HepG2 (cell line): Measurements from ENCODE around the gene BLOC1S4. TPM values are rescaled to one million over a fixed set of nuclear protein-coding genes. Genes with fewer than 3 reads are reported as not detected.

Experiments used
- ARID2 ChIP-seq: sonication (generic); formaldehyde crosslinking; IDR thresholded peaks from 2 replicates; pipeline ENCODE4 v1.8.1; 2022; ENCODE audit warnings: mild to moderate bottlenecking, missing genetic modification reagents, borderline replicate concordance
- CREB3 ChIP-seq: sonication (generic); formaldehyde crosslinking; IDR thresholded peaks from 2 replicates; pipeline ENCODE4 v1.5.0; 2020; ENCODE audit warnings: missing genetic modification reagents
- CREM ChIP-seq, 2 experiments: sonication (generic) in 1 of 2; formaldehyde crosslinking in 1 of 2; IDR thresholded peaks; 2 replicates each; pipeline versions ENCODE4 v1.4.0 to v1.6.1; 2016 to 2020; ENCODE audit warnings: antibody characterized with exemption in 1 of 2, mild to moderate bottlenecking in 1 of 2, missing genetic modification reagents in 1 of 2
- FOXP1 ChIP-seq, 2 experiments: fragments of 450-650 bp in 1 of 2; IDR thresholded peaks; 2 replicates each; pipeline ENCODE4 v1.6.1; 2017 to 2018; ENCODE audit warnings: antibody characterized with exemption in 1 of 2
- GLI4 ChIP-seq: sonication (generic); formaldehyde crosslinking; IDR thresholded peaks from 2 replicates; pipeline ENCODE4 v1.5.1; 2020; ENCODE audit warnings: missing genetic modification reagents, mild to moderate bottlenecking, moderate library complexity, borderline replicate concordance
- HMGXB4 ChIP-seq, 2 experiments: sonication (generic) in 1 of 2; formaldehyde crosslinking in 1 of 2; IDR thresholded peaks; 2 replicates each; pipeline versions ENCODE4 v1.4.0 to v1.6.1; 2018 to 2020; ENCODE audit warnings: missing genetic modification reagents in 2 of 2, borderline replicate concordance in 1 of 2, low read depth in 1 of 2, mild to moderate bottlenecking in 1 of 2, missing biosample characterization in 1 of 2
- JUN ChIP-seq: sonication (generic); formaldehyde crosslinking; IDR thresholded peaks from 2 replicates; pipeline ENCODE4 v1.4.0; 2020; ENCODE audit warnings: mild to moderate bottlenecking, missing genetic modification reagents
- NR1H2 ChIP-seq: sonication (generic); formaldehyde crosslinking; IDR thresholded peaks from 2 replicates; pipeline ENCODE4 v1.8.1; 2022; ENCODE audit warnings: low read depth, missing genetic modification reagents, borderline replicate concordance
- RFX5 ChIP-seq: IDR thresholded peaks from 2 replicates; pipeline ENCODE4 v1.6.1; 2011; ENCODE audit warnings: low read depth, low read length, improper control_type of control experiment
- SMAD9 ChIP-seq: sonication (generic); formaldehyde crosslinking; IDR thresholded peaks from 2 replicates; pipeline ENCODE4 v1.5.1; 2020; ENCODE audit warnings: mild to moderate bottlenecking, missing genetic modification reagents
- TOPORS ChIP-seq: sonication (generic); formaldehyde crosslinking; IDR thresholded peaks from 2 replicates; pipeline ENCODE4 v1.8.0; 2023; ENCODE audit warnings: mild to moderate bottlenecking, missing genetic modification reagents
- TSC22D2 ChIP-seq: sonication (generic); formaldehyde crosslinking; IDR thresholded peaks from 2 replicates; pipeline ENCODE4 v1.5.1; 2020; ENCODE audit warnings: missing genetic modification reagents, mild to moderate bottlenecking, borderline replicate concordance
- ZBTB46 ChIP-seq: sonication (generic); formaldehyde crosslinking; IDR thresholded peaks from 2 replicates; pipeline ENCODE4 v1.4.0; 2020; ENCODE audit warnings: mild to moderate bottlenecking, missing genetic modification reagents, borderline replicate concordance
- ZFP41 ChIP-seq: sonication (generic); formaldehyde crosslinking; IDR thresholded peaks from 2 replicates; pipeline ENCODE4 v1.4.0; 2020; ENCODE audit warnings: mild to moderate bottlenecking, missing genetic modification reagents, borderline replicate concordance
- ZMAT3 ChIP-seq: sonication (generic); formaldehyde crosslinking; conservative IDR thresholded peaks from 2 replicates; pipeline ENCODE4 v1.7.0; 2021; ENCODE audit warnings: missing genetic modification reagents
- ZNF205 ChIP-seq: IDR thresholded peaks from 2 replicates; pipeline ENCODE4 v1.6.1; 2018; ENCODE audit warnings: missing biosample characterization, missing genetic modification reagents
- ZNF260 ChIP-seq: sonication (generic); formaldehyde crosslinking; IDR thresholded peaks from 2 replicates; pipeline ENCODE4 v1.4.0; 2020; ENCODE audit warnings: missing genetic modification reagents, low read depth, mild to moderate bottlenecking, borderline replicate concordance
- ZNF451 ChIP-seq: sonication (generic); formaldehyde crosslinking; IDR thresholded peaks from 2 replicates; pipeline ENCODE4 v1.5.0; 2020; ENCODE audit warnings: mild to moderate bottlenecking, missing genetic modification reagents
- ZNF576 ChIP-seq: sonication (generic); formaldehyde crosslinking; IDR thresholded peaks from 2 replicates; pipeline ENCODE4 v1.4.0; 2020; ENCODE audit warnings: mild to moderate bottlenecking, missing genetic modification reagents
- ZNF691 ChIP-seq: sonication (generic); formaldehyde crosslinking; IDR thresholded peaks from 2 replicates; pipeline ENCODE4 v1.4.0; 2020; ENCODE audit warnings: missing genetic modification reagents, low read depth, mild to moderate bottlenecking, borderline replicate concordance
- ZNF777 ChIP-seq: sonication (generic); formaldehyde crosslinking; IDR thresholded peaks from 2 replicates; pipeline ENCODE4 v1.4.0; 2020; ENCODE audit warnings: missing genetic modification reagents
- polyA plus RNA-seq, 8 experiments: library from polyadenylated mRNA; depleted of rRNA in 3 of 8; stranded (reverse) in 7 of 8; unstranded in 1 of 8; fragments of >200 nt; fragmentation: Illumina TruSeq in 4 of 8; extraction: Trizol in 4 of 8; gene quantifications; 2 replicates each; pipeline versions ENCODE4 v1.2.1 to v1.2.3, GENCODE V29; 2011 to 2016; ENCODE audit warnings: low read depth in 4 of 8, missing spikeins in 1 of 8, mixed read lengths in 1 of 8; ENCODE audit not compliant: insufficient read depth in 1 of 8
- total RNA-seq, 5 experiments: library from RNA; depleted of rRNA; stranded (reverse); fragments of >200 nt; fragmentation: Illumina TruSeq; extraction: Trizol; gene quantifications; 2 replicates each; pipeline ENCODE4 v1.2.3, GENCODE V29; 2016; ENCODE audit warnings: low read depth in 1 of 5
- TF ChIP-seq, protein P1 (sequence below): sonication (generic); formaldehyde crosslinking; IDR thresholded peaks from 2 replicates; pipeline ENCODE4 v1.5.0; 2020; ENCODE audit warnings: missing genetic modification reagents, mild to moderate bottlenecking, borderline replicate concordance

Gene BLOC1S4
- total and polyA plus RNA-seq, 2 of the 13 experiments (the other 11 are each of a cell fraction or from before 2014, with no cell fraction given) = 15.5 to 20.9 TPM

DNA sequence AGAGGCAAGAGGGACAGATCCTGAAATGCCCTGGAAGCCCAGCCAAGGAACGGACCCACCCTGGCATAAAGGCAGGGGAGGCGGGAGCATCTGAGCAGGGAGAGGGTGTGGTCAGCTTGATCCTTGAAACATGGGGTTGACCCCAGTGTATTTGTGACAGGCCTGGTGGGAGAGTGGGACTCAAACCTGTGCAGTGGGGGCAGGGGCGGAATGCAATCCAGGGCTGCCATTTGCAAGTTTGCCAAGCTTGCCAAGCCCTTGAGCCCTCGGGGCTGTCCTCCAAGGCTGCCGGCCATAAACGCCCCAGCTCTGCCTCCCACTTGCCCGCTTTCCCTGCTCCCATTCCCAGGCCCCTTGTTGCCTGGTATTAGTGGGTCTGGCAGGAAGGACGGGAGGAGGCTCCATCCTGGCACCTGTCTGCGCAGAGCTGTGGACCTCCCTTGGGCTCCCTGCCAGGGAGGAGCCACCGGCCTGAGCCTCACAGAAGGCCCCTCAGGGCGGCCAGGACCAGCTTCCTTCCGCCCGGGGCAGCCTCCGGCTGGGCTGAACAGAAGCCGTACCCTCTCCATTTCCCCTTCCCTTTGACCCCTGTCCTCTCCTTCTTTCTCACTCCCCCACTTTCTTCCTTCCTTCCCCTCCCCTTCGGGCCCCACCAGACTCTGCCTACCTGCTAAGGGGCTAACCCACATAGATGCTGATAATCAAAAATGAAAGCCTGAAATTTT lies 21.6 kb upstream of the BLOC1S4 start (continued):
- no peak for TF ChIP-seq NR1H2
- no peak for TF ChIP-seq ZNF576 (CRISPR knock-in tag)
- no peak for TF ChIP-seq ZNF691 (CRISPR knock-in tag)
- no peak for TF ChIP-seq ZNF260 (CRISPR knock-in tag)
- TF ChIP-seq HMGXB4 (CRISPR knock-in tag; IDR thresholded peaks at IDR 0.05; ENCODE audit: borderline replicate concordance in 1 of 2, low read depth in 1 of 2) = peak in 1 of 2 experiments; percentile 35; a peak in 1 of 4 replicates
- TF ChIP-seq ARID2 = no peak
- no peak for TF ChIP-seq FOXP1 (IDR thresholded peaks at IDR 0.05)
- TF ChIP-seq FOXP1 (CRISPR knock-in tag; IDR thresholded peaks at IDR 0.05) = no peak
- TF ChIP-seq, protein P1, sequence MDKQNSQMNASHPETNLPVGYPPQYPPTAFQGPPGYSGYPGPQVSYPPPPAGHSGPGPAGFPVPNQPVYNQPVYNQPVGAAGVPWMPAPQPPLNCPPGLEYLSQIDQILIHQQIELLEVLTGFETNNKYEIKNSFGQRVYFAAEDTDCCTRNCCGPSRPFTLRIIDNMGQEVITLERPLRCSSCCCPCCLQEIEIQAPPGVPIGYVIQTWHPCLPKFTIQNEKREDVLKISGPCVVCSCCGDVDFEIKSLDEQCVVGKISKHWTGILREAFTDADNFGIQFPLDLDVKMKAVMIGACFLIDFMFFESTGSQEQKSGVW (CRISPR knock-in tag) = no peak
- TF ChIP-seq ZNF205 = no peak
- no peak for TF ChIP-seq CREM (IDR thresholded peaks at IDR 0.05)
- no peak for TF ChIP-seq CREM (CRISPR knock-in tag; IDR thresholded peaks at IDR 0.05)
- no peak for TF ChIP-seq ZMAT3
- TF ChIP-seq SMAD9 (CRISPR knock-in tag) = no peak
- TF ChIP-seq ZFP41 = no peak
- TF ChIP-seq TSC22D2 (CRISPR knock-in tag) = no peak
- no peak for TF ChIP-seq ZNF451 (CRISPR knock-in tag)
- TF ChIP-seq CREB3 (CRISPR knock-in tag) = no peak
- no peak for TF ChIP-seq RFX5
- no peak for TF ChIP-seq TOPORS (CRISPR knock-in tag)
- TF ChIP-seq ZBTB46 (CRISPR knock-in tag) = 0 out of 2 replicates have a peak, but pooled peaks have one; percentile 40
- TF ChIP-seq JUN = no peak
- TF ChIP-seq GLI4 = no peak
- no peak for TF ChIP-seq ZNF777 (CRISPR knock-in tag)
